ENCODE measurements around the gene LYSMD4. TPM values are rescaled to one million over a fixed set of nuclear protein-coding genes. Genes with fewer than 3 reads are reported as not detected.

Gene LYSMD4
- 10 to 100 TPM in 2 of 4 donors, 1 to 10 TPM in 2; 5.7 to 12.6 (median 8.6) TPM for total RNA-seq

DNA sequence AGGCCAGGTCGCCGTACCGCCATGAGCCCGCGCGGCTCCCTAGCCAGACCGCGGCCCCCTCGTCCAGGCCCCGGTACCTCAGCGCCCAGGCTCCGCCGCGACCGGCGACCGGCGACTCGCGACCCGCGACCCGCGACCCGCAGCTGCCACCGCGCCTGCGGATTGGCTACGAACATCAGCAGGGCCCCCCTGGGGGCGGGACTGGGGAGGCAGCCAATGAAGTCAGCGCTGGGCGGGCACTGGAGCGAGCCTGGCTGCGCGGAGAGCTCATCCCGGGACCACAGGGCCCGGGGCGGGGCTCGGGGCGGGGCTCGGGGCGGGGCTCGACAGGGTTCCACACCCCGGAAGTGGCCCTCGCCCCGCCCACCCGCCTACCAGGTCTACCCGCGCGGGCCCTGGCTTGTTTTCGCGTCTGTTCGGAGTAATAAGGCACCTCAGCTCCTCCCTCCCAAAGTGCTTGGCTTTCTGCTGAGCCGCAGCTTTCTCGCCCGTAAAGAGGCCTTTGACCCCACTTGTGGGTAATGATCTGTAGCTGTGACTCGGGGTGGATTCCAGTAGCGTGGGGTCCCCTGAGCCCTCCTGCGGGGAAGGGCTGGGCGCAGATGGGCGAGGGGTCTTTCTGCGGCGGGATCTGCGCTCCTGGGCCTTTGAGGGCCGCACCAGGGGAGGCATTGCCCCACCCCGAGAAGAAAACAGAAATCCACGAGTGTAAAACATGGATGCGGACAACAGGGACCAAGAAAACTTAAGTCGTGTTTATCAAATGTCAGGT, at the start of gene LYSMD4:
Gene LYSMD4 (minus strand): TSS at position 170 of the 772 bp plus-strand sequence. CDS start 1,438 bp downstream, outside the sequence.
- TF ChIP-seq, protein P1, sequence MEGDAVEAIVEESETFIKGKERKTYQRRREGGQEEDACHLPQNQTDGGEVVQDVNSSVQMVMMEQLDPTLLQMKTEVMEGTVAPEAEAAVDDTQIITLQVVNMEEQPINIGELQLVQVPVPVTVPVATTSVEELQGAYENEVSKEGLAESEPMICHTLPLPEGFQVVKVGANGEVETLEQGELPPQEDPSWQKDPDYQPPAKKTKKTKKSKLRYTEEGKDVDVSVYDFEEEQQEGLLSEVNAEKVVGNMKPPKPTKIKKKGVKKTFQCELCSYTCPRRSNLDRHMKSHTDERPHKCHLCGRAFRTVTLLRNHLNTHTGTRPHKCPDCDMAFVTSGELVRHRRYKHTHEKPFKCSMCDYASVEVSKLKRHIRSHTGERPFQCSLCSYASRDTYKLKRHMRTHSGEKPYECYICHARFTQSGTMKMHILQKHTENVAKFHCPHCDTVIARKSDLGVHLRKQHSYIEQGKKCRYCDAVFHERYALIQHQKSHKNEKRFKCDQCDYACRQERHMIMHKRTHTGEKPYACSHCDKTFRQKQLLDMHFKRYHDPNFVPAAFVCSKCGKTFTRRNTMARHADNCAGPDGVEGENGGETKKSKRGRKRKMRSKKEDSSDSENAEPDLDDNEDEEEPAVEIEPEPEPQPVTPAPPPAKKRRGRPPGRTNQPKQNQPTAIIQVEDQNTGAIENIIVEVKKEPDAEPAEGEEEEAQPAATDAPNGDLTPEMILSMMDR (IDR thresholded peaks at IDR 0.05; ENCODE audit: low read depth) = no peak

DNA sequence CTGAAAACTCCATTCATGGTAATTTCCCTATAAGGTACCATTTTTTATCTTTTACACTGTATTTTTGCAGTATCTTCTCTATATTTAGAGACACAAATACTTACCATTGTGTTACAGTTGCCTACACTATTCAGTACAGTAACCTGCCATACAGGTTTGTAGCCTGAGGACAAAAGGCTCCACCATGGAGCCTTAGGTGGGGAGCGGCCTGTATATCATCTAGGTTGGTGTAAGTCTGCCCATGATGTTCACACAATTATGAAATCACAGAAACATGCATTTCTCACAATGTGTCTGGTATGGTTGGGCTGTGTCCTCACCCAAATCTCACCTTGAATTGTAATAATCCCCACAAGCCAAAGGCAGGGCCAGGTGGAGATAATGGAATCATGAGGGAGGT, 43.9 kb upstream of the LYSMD4 start:
- TF ChIP-seq, protein P1 (IDR thresholded peaks at IDR 0.05; ENCODE audit: low read depth) = no peak

DNA sequence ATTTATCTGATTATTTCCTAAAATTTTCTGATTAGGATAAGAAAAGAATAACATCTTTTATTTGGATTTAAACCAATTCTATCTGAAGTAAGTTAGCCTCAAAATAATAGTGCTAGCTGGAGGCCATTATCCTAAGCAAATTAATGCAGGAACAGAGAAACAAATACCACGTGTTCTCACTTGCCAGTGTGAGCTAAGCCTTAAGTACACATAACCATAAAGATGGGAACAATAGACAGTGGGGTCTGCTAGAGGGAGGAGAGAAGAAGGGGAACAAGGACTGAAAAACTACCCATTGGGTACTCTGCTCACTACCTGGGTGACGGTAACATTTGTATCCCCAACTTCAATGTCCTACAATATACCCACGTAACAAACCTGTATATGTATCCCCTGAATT, 31.3 kb upstream of the LYSMD4 start:
- TF ChIP-seq, protein P1 (IDR thresholded peaks at IDR 0.05; ENCODE audit: low read depth) = no peak

DNA sequence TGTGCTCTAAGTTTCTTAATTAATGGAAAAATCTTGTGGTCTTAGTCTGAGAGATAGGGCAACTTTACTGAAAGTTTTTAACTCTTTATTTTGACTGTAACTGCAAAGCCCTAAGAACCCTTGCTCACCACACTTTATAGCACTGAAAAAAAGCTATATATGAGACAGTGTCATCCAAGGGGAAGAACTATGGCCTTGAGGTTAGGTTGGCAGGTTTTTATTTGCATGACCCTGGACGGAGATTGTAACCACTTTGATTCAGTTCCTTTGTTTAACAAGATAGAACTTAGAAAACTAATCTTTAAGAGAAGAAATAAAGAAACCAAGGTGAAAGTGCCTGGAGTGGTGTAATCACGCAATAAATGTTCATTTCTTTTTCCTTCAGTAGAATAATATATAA, 30.6 kb upstream of the LYSMD4 start:
- TF ChIP-seq, protein P1 (IDR thresholded peaks at IDR 0.05; ENCODE audit: low read depth) = no peak

DNA sequence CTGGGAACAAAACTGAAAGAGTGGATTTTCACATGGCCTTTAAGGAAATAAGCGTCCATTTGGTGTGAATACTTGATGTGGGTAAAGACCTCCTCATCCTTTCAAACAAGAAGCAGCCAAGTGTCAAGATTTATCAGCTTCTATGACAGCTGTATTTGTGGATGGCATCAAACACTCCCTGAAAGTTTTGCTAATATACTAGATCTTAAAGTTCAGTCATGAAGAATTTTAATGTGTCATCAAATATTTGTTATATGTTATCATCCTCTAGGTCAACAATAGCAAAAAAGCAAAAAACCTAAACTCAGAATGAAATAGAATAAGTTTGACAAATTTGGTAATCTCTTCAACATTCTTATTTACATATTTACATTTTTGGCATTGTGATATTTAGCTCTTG, 29.1 kb upstream of the LYSMD4 start:
- TF ChIP-seq, protein P1 (IDR thresholded peaks at IDR 0.05; ENCODE audit: low read depth) = no peak

DNA sequence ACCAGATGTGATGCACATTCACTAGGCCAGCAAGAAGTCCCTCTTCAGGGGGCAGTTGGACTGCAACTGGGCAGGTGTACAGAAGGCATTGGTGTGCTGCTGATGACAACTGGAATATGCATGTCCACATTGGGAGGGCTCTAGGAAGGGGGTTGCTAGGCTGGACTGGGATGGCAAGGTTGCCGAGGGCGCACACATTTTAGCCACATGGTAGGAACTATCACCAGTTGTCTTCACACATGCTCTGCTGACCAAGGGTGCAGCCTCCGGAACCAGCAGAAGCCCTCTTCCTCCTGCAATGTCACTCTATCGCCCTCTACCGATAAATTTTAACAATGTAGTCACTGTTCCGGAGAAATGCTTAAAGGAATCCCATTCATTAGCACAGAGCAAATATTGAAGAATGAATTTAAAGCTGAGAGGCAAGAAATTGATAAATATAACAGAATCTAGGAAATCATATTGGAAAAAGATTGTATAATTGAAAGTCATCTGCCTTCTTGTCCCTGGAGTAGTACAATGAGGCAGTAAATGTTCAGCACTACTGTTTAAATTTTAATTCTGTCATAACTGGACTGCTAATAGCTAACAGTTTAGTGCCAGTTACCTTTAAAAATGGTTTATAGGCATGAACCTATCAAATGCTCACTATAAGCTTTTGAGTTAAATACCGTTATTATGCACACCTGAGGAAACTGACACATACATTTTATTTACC, 22.6 kb upstream of the LYSMD4 start:
- TF ChIP-seq, protein P1 (IDR thresholded peaks at IDR 0.05; ENCODE audit: low read depth) = no peak

DNA sequence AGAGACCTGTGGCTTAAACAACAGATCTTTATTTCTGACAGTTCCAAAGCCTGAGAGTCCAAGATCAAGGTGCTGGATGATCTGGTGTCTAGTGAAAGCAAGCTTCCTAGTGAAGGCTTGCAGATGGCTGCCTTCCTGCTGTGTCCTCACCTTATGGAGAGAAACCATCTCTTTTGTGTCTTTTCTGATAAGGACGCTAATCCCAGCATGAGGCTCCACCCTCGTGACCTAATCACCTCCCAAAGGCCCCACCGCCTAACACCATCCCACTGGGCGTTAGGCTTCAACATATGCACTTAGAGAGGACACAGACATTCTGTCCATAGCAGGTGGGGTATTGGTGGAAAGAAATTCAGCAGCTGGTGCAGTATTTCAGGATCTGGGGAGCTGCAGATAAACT, 19.8 kb upstream of the LYSMD4 start:
- TF ChIP-seq, protein P1 (IDR thresholded peaks at IDR 0.05; ENCODE audit: low read depth) = no peak
